HG03565 (cell line): Measurements from ENCODE around the gene COX8C.
"Not testable (repeated sequence)": the region's sequence is repeated elsewhere in the genome, so short reads cannot be mapped to it uniquely, and the experiment has no call there.

Source experiments
- ATAC-seq: cut with Tn5 transposase; IDR thresholded peaks from one replicate; pipeline ENCODE4 v1.9.1; 2021; ENCODE audit warnings: mild to moderate bottlenecking, moderate library complexity; ENCODE audit not compliant: unreplicated experiment

Gene COX8C

DNA sequence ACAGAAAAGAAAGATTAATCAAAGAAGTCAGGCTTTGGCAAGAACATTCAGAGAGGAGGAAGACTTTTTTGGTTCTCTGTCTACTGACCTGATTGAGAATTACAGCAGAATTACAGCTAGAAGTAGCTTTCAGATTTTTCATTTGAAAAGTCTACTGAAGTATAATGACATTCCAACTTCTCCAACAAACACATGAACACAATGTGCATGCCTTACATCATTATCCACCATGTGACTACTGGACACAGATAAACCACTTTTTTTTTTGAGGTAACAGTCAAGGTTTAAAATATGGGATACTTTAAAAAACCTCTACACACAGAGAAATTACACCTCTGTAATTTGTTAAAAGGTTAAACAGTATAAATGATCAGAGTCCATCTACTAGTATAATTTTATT, 26.5 kb upstream of the COX8C start:
- ATAC-seq, result no peak

GRCh38 chr14:93322929-93323599, 23.9 kb upstream of the COX8C start:
- ATAC-seq, result no peak

DNA sequence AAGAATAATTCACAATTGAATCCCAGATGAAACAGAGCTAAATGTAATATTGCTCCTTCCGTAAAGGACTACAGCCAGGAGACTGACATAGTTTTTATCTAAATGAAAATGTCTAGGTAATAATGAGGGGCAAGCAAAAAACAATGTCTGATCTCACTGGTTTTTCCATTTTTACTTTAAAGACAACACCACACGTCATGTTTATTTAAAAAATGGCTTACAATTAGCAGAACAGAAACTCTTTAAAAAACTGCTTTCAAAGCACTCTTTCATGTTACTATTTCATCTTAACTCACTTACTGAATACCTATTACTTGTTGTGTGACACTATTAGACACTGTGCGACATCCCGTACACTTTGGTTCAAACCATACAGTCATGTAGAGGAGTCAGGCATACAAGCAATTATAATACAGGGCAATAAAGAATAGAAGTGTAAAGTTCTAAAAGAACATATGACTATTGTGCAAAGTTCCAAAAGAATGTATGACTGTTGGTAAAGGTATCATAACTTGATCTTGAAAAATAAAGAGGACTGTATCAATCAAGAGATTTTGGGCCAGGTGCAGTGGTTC, 23.3 kb upstream of the COX8C start:
- ATAC-seq, result no peak

- no peak for ATAC-seq
These were observed 20.8 kb upstream of the COX8C start for GRCh38 chr14:93326196-93326595.

DNA sequence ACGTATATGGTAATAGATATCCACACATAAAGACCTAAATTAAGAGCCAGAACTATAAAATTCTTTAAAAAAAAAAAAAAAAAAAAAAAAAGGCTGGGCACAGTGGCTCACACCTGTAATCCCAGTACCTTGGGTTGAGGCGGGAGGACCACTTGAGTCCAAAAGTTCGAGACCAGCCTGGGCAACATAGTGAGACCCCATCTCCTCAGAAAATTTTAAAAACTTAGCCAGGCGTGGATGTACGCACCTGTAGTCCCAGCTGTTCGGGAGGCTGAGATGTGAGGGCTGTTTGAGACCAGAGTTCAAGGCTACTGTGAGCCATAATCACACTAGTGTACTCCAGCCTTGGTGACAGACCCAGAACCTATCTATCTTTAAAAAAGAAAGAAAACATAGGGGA, 18.4 kb upstream of the COX8C start:
- ATAC-seq, result no peak

DNA sequence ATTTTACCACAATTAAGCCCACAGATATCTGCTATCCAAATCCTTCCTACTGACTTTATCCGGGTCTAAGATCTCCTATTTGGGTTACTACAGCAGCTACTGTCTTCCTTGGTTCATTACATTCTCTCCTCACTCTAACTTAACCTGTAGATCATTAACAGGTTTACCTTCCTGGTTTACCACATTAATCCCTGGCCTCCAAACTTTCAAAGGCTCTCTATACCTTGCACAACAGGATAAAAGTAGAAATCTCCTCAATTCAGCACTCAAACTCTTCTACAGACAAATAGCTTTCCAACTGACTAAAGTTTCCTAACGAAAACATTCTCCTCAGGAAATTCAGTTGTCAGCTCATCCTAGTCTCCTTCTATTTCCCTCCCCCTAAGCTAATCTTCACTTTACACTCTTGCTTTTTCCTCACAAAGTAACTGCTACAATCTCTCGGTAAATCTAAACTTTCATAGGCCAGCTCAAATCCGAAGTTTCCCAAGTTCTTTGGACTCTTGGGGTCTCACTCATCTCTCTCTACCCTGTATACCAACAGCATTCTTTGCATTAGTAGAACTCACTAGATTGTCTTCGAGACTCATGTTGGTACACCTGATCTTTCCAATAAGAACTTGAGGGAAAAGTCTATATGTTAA, 16.9 kb upstream of the COX8C start:
- no peak for ATAC-seq

DNA sequence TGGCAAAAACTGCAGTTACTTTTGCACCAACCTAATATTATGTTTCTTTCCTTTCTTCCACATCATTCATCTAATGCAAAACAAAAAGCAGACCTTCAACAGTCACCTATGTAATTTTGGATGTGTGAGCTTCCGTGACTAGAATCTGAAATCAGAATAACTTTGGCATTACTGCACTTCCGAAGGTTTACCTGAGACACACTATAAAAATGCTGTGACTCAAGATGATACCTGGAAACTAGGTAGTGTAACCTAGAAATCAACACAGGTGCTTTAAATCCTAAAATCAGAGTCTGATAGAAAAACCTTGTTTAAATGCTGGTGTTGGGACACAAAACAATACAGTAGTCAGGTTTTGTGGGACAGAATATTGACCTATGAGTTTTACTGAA, 16.4 kb upstream of the COX8C start:
- no peak for ATAC-seq

DNA sequence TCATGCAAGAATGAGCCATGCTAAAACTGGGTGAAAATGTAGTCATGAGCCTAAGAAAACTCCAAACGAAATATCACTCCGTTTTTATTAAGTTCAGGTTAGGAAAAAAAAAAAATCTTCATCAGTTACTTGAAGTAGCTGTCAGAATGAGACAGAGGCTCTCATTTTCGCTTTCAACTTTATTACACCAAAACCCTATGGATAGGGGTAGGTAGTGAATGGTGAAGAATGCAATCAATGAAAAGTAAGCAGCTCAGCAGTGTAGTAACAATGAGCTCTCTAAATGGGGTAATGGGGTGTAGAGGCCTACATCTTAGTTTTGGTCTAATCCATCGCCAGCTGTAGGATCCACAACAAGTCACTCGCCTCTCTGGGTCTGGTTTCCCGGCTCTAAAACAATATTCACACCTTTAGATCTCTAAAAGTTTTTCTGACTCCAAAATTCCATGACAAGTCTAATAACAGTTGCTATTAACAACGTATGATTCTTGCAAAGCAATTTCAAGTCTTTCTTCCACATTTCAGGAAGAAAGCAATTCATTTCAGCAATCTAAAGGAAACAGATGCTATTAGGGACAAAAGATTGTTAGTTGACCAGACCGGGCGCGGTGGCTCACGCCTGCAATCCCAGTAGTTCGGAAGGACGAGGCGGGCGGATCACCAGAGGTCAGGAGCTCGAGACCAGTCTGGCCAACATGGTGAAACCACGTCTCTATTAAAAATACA, 15.8 kb upstream of the COX8C start:
- no peak for ATAC-seq

DNA sequence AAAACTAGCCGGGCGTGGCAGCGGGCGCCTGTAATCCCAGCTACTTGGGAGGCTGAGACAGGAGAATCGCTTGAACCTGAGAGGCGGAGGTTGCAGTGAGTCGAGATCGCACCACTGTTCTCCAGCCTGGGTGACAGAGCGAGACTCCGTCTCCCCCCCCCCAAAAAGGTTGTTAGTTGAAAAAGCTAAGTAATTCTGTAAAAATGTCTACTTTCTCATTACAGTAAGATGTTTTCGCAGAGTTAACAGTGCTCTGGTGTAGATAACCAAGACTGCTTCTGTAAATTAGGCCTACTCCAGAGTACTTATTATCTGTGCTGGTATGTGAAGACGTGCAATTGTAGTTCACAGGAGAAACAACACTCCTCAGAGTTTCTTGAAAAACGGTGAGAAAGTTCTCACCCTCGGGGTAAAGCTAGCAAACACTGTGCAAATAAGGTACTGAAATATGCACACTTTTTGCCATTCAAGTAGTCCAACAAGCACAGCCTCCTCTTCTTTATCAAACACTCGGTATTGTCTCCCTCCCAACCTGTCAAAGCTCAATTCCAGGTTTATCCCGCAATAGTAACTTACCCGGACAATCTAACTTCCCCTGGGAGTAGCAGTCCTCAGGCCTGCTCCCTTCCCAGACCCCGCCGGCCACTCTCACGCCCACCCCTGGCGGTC, 15.1 kb upstream of the COX8C start:
- no peak for ATAC-seq

GRCh38 chr14:93332397-93332852, 14.6 kb upstream of the COX8C start:
- ATAC-seq, result peak; percentile 39

DNA sequence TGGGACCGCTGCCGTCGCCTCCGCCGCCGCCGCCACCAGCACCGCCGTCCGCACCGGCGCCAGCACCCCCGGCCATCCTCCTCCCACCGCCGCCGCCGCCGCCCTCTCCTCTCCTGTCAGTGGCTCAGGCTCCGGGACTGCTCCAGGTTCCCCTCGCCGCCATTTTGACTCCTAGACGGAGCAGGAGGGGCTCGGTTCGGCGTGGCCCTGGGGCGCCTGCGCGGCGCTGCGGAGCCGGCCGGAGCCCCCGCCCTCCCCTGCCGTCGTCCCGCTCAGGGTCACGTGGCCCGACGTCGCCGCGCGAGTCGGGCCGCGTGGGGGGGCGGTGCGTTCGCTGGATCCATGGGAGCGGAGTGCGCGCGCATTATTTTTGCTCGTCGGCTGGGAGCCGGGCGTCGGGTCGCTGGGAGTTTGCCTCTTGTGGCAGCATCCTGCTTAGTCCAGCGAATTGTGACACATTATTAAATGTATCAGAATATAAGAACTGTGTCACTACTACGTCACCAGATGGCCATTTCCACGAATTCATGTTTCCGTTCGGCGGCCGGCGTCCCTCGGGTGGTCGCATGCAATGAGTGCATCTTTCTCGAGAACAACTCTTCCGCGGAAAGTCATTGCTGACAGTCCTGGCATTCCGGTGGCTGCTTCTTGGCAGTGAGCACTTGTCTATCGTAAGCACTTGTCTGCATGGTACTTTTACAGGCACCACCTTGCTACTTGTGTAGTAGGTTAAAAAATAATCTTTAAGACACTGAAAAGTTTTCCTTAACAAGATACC, 13.9 kb upstream of the COX8C start, which contains the start of gene BTBD7:
BTBD7 (minus strand) TSS at position 184 of the 778 bp plus-strand sequence. CDS start 36,985 bp downstream, outside the sequence.
- peak; percentile 66 for ATAC-seq

- no peak for ATAC-seq
These were observed 13.3 kb upstream of the COX8C start for GRCh38 chr14:93333631-93334103.

GRCh38 chr14:93337143-93337753, 9.7 kb upstream of the COX8C start:
- ATAC-seq, result no peak

DNA sequence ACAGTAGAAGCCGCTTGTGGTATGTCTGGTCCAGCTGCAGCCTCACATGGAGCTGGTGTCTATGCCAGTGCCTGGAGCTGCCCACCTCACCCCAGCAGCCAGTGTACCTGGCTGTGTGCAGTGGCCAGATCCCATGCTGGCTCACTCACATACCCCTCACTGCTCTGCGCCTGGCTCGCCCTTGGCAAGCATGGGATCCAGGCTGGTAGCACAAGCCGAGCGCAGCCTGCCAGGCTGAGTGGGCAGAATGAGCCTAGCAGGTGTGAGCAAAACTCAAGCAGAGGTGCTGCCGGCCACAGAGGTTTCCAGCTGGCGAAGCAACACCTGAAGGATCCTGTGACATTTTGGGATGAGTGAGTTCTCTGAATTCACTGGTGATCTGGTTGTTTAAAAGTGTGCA, 9.1 kb upstream of the COX8C start:
- no peak for ATAC-seq

GRCh38 chr14:93343266-93343665, 3.7 kb upstream of the COX8C start:
- no peak for ATAC-seq

- no peak for ATAC-seq
These were observed 3.2 kb upstream of the COX8C start for GRCh38 chr14:93343797-93344196.

- no peak for ATAC-seq
These were observed 868 bp downstream of the COX8C start for GRCh38 chr14:93347850-93348249.

GRCh38 chr14:93348292-93348691, 1.3 kb downstream of the COX8C start:
- ATAC-seq, result no peak

GRCh38 chr14:93354873-93355272, 7.9 kb downstream of the COX8C start:
- not testable (repeated sequence) for ATAC-seq
